GM23248 (cell line): Measurements from ENCODE around the gene RANBP9. TPM values are rescaled to one million over a fixed set of nuclear protein-coding genes. Genes with fewer than 3 reads are reported as not detected.
A peak's percentile ranks its signal among the peaks of the same experiment; 100 is the strongest.

ENCODE experiments used
- DNase-seq: peaks from one replicate; pipeline ENCODE4 v3.0.0-alpha.2; 2015
- H2AFZ ChIP-seq: fragments of 200-600 bp; sonication (generic); 2 replicates; pipeline ENCODE4 v1.6.1; 2016; ENCODE audit warnings: antibody characterized with exemption
- H3F3A ChIP-seq: fragments of 200-600 bp; sonication (generic); 2 replicates; pipeline ENCODE4 v1.6.1; 2016; ENCODE audit warnings: mild to moderate bottlenecking, antibody characterized with exemption, mixed run types; ENCODE audit not compliant: insufficient read depth
- H3K27ac ChIP-seq: fragments of 200-600 bp; sonication (generic); 2 replicates; pipeline ENCODE4 v1.5.1; 2016; ENCODE audit warnings: mild to moderate bottlenecking
- H3K27me3 ChIP-seq: fragments of 200-600 bp; sonication (generic); replicated peaks from 2 replicates; pipeline ENCODE4 v1.6.1; 2016; ENCODE audit warnings: mild to moderate bottlenecking; ENCODE audit not compliant: insufficient read depth
- H3K36me3 ChIP-seq: fragments of 200-600 bp; sonication (generic); 2 replicates; pipeline ENCODE4 v1.6.1; 2016; ENCODE audit warnings: low read depth, mild to moderate bottlenecking
- H3K4me1 ChIP-seq: fragments of 200-600 bp; sonication (generic); 2 replicates; pipeline ENCODE4 v1.6.1; 2016; ENCODE audit warnings: mild to moderate bottlenecking; ENCODE audit not compliant: insufficient read depth
- H3K4me2 ChIP-seq: fragments of 200-600 bp; sonication (generic); one replicate; pipeline ENCODE4 v1.6.1; 2016; ENCODE audit warnings: mild to moderate bottlenecking; ENCODE audit not compliant: unreplicated experiment
- H3K4me3 ChIP-seq: fragments of 200-600 bp; sonication (generic); 2 replicates; pipeline ENCODE4 v1.5.1; 2016; ENCODE audit warnings: mild to moderate bottlenecking
- H3K79me2 ChIP-seq: fragments of 200-600 bp; sonication (generic); 2 replicates; pipeline ENCODE4 v1.6.1; 2016; ENCODE audit warnings: mild to moderate bottlenecking; ENCODE audit not compliant: insufficient read depth
- H3K9ac ChIP-seq: fragments of 200-600 bp; sonication (generic); 2 replicates; pipeline ENCODE4 v1.6.1; 2016; ENCODE audit warnings: mild to moderate bottlenecking
- H3K9me2 ChIP-seq: fragments of 200-600 bp; sonication (generic); 2 replicates; pipeline ENCODE4 v1.6.1; 2016; ENCODE audit warnings: mixed run types, mild to moderate bottlenecking, moderate library complexity; ENCODE audit not compliant: insufficient read depth
- H3K9me3 ChIP-seq: fragments of 200-600 bp; sonication (generic); one replicate; pipeline ENCODE4 v1.6.1; 2017; ENCODE audit warnings: low read depth
- H4K20me1 ChIP-seq: fragments of 200-600 bp; sonication (generic); 2 replicates; pipeline ENCODE4 v1.6.0; 2016; ENCODE audit not compliant: insufficient read depth
- EZH2 ChIP-seq: fragments of 200-600 bp; sonication (generic); IDR thresholded peaks from 2 replicates; pipeline ENCODE4 v1.6.1; 2018; ENCODE audit warnings: antibody characterized with exemption, mild to moderate bottlenecking; ENCODE audit not compliant: insufficient read depth, poor library complexity, severe bottlenecking
- EZH2phosphoT487 ChIP-seq: fragments of 200-600 bp; sonication (generic); IDR thresholded peaks from 2 replicates; pipeline ENCODE4 v1.6.1; 2018; ENCODE audit warnings: antibody characterized with exemption, moderate library complexity, mild to moderate bottlenecking, low read depth; ENCODE audit not compliant: insufficient read depth
- WGBS, 2 experiments: methylation state at CpG; one replicate each; pipeline ENCODE4 v1.1.6; 2015 to 2017; ENCODE audit warnings: low lambda C conversion rate in 2 of 2, low coverage in 1 of 2; ENCODE audit errors: missing lambda C conversion rate in 2 of 2; 5-methylcytosine and 5-hydroxymethylcytosine counted together
- in situ Hi-C: fragments of 300-500 bp; cut with MboI; formaldehyde crosslinking; loops from 2 replicates; pipeline ENCODE4 v1.15.0; 2020
- polyA plus RNA-seq: library from polyadenylated mRNA; unstranded; fragments of >200 nt; fragmentation: Nextera tagmentation; extraction: Ambion mirVana; gene quantifications from 2 replicates; pipeline ENCODE4 v1.2.1, GENCODE V29; 2016
- total RNA-seq: library from RNA; depleted of rRNA; stranded (reverse); fragments of >200 nt; shearing (Covaris generic); gene quantifications from 2 replicates; pipeline ENCODE4 v1.2.3, GENCODE V29; 2014

Gene RANBP9
- total and polyA plus RNA-seq, 2 experiments from 2014 or later = 8.0 to 29.8 TPM

DNA sequence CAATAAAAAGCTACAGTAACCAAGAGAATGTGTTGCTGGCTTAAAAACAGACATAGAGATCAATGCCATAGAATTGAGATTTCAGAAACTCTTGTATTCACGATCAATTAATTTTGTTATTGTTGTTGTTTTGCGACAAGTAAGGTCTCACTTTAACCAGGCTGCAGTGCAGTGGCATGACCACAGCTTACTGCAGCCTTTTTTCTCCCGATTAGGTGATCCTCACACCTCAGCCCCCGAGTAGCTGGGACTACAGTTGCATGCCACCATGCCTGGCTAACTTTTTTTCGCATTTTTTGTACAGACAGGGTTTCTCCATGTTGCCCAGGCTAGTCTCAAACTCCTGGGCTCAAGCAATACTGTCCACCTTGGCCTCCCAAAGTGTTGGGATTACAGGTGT, 42.2 kb downstream of the RANBP9 start:
- no peak for TF ChIP-seq EZH2phosphoT487
- no peak for TF ChIP-seq EZH2
- no peaks in the 10 kb centered on the region for H3K36me3 ChIP-seq
- no peak overlapping the region for H2AFZ ChIP-seq
- H3K27ac ChIP-seq = no peak overlapping the region
- H3K4me2 ChIP-seq = no peak overlapping the region
- in situ Hi-C loops = no loop called here
- peaks cover 3% of the 10 kb centered on the region; the same call in 1 of the 2 replicates for H3F3A ChIP-seq
- WGBS, 2 experiments = 98% methylated on average over 5 of the region's 5 CpGs
- no peak overlapping the region for H3K9ac ChIP-seq
- peaks cover 32% of the 10 kb centered on the region for H3K4me1 ChIP-seq
- no peaks in the 10 kb centered on the region for H3K9me3 ChIP-seq
- no peaks in the 10 kb centered on the region for H3K27me3 ChIP-seq
- H3K4me3 ChIP-seq = no peak overlapping the region
- H3K79me2 ChIP-seq = peaks cover 100% of the 10 kb centered on the region
- no peak for DNase-seq
- no peaks in the 10 kb centered on the region; the same call in 1 of the 2 replicates for H3K9me2 ChIP-seq
- peaks cover 12% of the 10 kb centered on the region; the same call in 1 of the 2 replicates for H4K20me1 ChIP-seq

DNA sequence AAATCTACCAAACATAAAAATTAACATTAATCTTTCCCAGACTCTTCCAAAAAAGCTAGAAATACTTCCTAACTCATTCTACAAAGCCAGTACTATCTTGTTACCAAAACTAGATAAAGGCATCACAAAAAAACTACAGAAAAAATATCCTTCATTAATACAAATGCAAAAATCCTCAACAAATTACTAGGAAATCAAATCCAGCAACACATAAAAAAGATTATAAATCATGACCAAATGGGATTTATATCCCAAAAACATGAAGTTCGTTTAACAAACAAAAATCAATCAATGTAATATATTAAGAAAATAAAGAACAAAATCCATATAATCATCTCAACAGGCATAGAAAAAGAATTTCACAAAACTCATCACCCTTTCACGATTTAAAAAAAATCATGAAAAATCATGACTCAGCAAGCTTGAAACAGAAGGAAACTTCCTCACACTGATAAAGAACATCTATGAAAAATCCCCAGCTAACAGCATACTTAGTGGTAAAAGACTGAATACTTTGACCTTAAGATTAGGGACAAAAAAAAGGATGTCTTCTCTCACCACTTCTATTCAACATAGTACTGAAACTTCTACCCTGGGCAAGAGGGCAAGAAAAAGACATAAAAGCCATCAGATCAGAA, 43.2 kb downstream of the RANBP9 start:
- no peaks in the 10 kb centered on the region for H3K27me3 ChIP-seq
- H3K9me2 ChIP-seq = no peaks in the 10 kb centered on the region; the same call in none of the 2 replicates
- no peak overlapping the region for H3K4me2 ChIP-seq
- H3K36me3 ChIP-seq = no peaks in the 10 kb centered on the region
- peaks cover 12% of the 10 kb centered on the region; the same call in 1 of the 2 replicates for H4K20me1 ChIP-seq
- no peak overlapping the region for H3K4me3 ChIP-seq
- 16 to 17% methylated on average over 2 of the region's 2 CpGs for WGBS, 2 experiments
- H2AFZ ChIP-seq = no peak overlapping the region
- no peaks in the 10 kb centered on the region for H3K9me3 ChIP-seq
- H3K9ac ChIP-seq = no peak overlapping the region
- H3K79me2 ChIP-seq = peaks cover 100% of the 10 kb centered on the region
- peak; percentile 26 for DNase-seq
- in situ Hi-C loops = no loop called here
- no peak overlapping the region for H3K27ac ChIP-seq
- H3F3A ChIP-seq = peaks cover 11% of the 10 kb centered on the region; the same call in 1 of the 2 replicates
- H3K4me1 ChIP-seq = peaks cover 41% of the 10 kb centered on the region
- no peak for TF ChIP-seq EZH2
- TF ChIP-seq EZH2phosphoT487 = no peak

DNA sequence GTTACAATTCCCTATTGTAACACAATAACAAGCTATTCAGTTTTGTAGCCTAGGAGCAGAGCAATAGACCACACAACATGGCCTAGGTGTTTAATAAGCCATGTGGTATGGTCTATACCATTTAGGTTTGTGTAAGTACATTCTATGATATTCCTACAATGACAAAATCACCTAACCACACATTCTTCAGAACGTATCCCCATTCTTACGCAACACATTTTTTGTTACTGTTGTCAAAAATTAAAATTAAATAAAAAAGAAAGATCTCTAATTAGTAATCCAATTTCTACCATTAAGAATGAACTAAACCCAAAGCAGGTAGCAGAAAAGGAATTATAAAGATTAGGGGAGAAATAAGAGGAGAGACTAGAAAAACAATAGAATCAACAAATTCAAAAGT, 44.0 kb downstream of the RANBP9 start:
- Histone ChIP-seq H3K4me2 (peak overlapping the region; percentile 26), H3K4me1 (peaks cover 41% of the 10 kb centered on the region), H3K9ac (no peak overlapping the region), H3K27me3 (no peaks in the 10 kb centered on the region), H3K9me2 (no peaks in the 10 kb centered on the region; the same call in none of the 2 replicates), H4K20me1 (peaks cover 15% of the 10 kb centered on the region; the same call in 1 of the 2 replicates), H3K4me3 (no peak overlapping the region), H3K9me3 (no peaks in the 10 kb centered on the region), H3K36me3 (no peaks in the 10 kb centered on the region), H2AFZ (no peak overlapping the region), H3F3A (peaks cover 11% of the 10 kb centered on the region; the same call in 1 of the 2 replicates), H3K27ac (no peak overlapping the region), H3K79me2 (peaks cover 100% of the 10 kb centered on the region)
- in situ Hi-C loops = no loop called here
- DNase-seq = peak; percentile 12
- 71 to 75% methylated on average over 2 of the region's 2 CpGs for WGBS, 2 experiments
- TF ChIP-seq EZH2 = no peak
- TF ChIP-seq EZH2phosphoT487 = no peak

DNA sequence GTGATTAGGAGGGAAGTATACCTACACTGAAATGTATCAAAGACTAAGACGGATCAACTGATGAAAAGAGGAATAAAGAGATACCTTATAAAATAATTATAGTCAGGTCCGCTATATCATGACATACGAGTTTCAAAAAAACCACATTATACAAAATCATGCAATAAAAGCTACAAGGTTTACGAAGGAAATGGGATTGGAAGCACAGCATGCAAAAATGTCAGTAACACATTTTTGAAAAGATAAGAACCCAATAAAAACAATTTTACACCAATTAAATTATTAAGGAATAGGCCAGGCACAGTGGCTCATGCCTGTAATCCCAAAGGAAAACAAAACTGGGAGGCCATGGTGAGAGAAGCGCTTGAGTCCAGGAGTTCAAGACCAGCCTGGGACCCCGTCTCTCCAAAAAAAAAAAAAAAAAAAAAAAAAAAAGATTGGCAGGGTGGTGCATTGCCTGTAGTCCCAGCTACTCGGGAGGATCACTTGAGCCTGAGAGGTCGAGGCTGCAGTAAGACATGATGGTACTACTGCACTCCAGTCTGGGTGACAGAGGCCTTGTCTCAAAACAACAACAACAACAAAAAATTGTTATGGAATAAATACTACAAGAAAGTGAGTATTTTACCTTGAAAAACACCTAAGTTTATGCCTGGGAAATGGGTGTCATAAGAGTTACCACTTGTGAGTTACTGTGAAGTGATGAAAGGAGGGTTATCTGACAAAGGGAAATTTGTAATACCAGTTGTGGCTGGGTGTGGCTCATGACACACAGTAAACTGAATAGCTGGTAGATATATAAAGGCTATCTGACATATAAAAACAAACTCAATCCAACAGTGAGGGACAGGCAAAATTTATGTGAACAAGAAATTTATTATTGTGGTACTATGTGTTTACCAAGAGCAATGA, 45.2 kb downstream of the RANBP9 start:
- 96 to 99% methylated on average over 7 to 8 of the region's 8 CpGs for WGBS, 2 experiments
- in situ Hi-C loops = no loop called here
- TF ChIP-seq EZH2phosphoT487 (no peak), EZH2 (no peak)
- no peaks in the 10 kb centered on the region for H3K9me3 ChIP-seq
- H2AFZ ChIP-seq = no peak overlapping the region
- no peak overlapping the region for H3K9ac ChIP-seq
- no peak overlapping the region for H3K27ac ChIP-seq
- DNase-seq = peak; percentile 33
- no peaks in the 10 kb centered on the region for H3K36me3 ChIP-seq
- peaks cover 25% of the 10 kb centered on the region; the same call in 1 of the 2 replicates for H4K20me1 ChIP-seq
- H3K27me3 ChIP-seq = no peaks in the 10 kb centered on the region
- H3K9me2 ChIP-seq = no peaks in the 10 kb centered on the region; the same call in none of the 2 replicates
- peaks cover 41% of the 10 kb centered on the region for H3K4me1 ChIP-seq
- peak overlapping the region; percentile 26 for H3K4me2 ChIP-seq
- H3K4me3 ChIP-seq = no peak overlapping the region
- peaks cover 11% of the 10 kb centered on the region; the same call in 1 of the 2 replicates for H3F3A ChIP-seq
- peaks cover 100% of the 10 kb centered on the region for H3K79me2 ChIP-seq
